ENCODE measurements around the gene AKT1S1. TPM values are rescaled to one million over a fixed set of nuclear protein-coding genes. Genes with fewer than 3 reads are reported as not detected.

The AKT1S1 gene
- total and polyA plus RNA-seq, 2 donors (not counting 1 experiment from before 2014, with no cell fraction given): 16.6 to 23.0 TPM

DNA sequence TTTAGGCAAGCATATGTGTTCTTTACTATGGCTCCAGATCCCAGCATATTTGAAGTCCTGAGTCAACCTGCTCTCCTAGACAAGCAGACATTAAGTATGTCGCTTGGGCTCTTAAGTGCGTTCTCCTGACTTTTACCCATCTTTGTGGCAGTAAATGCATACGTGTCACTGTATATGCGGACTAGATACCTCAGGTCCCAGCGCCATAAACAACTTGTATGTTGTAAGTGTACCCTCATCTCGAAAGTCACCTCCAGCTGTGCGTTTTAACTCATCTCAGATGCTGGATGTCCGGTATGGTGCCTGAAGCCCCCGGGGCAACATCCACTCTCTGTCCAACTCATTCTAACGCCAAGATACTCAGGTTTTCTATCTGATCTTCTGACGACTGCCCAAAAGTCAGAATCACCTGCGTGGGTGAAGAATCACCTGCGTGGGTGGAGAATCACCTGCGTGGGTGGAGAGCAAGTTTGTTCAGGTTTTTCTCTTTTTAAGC is 24.5 kb downstream of the AKT1S1 start:
- Histone ChIP-seq H3K4me3 (ENCODE audit: control extremely low read depth in 1 of 5, extremely low read depth in 1 of 5, insufficient read depth in 1 of 5, low read depth in 2 of 5, low read length in 4 of 5) (peak overlapping the region in 1 of 5 experiments; percentile 89), H4K20me1 (ENCODE audit: control insufficient read depth, insufficient read depth, low read length, poor library complexity, severe bottlenecking) (peaks cover 61% of the 10 kb centered on the region), H3K27ac (ENCODE audit: low read length in 2 of 2) (no peak overlapping the region), H2AFZ (ENCODE audit: insufficient read depth, low read depth, low read length, poor library complexity, severe bottlenecking) (no peak overlapping the region), H3K4me1 (ENCODE audit: control insufficient read depth in 2 of 2, insufficient read depth in 2 of 2, low read length in 2 of 2) (peaks cover 29 to 44% of the 10 kb centered on the region in 2 donors), H3K4me2 (replicated peaks; ENCODE audit: low read depth, low read length, poor library complexity, severe bottlenecking) (peak overlapping the region; percentile 83), H3K9me3 (ENCODE audit: control extremely low read depth in 1 of 3, control insufficient read depth in 2 of 3, insufficient read depth in 1 of 3, low read length in 2 of 3) (peaks cover 0 to 6% (median 0%) of the 10 kb centered on the region in 3 donors), H3K79me2 (ENCODE audit: control insufficient read depth, insufficient read depth, low read length) (peaks cover 35% of the 10 kb centered on the region), H3K27me3 (replicated peaks in 1 of 4; ENCODE audit: control extremely low read depth in 1 of 4, control insufficient read depth in 3 of 4, insufficient read depth in 4 of 4, low read length in 3 of 4) (no peaks in the 10 kb centered on the region), H3K9ac (ENCODE audit: low read length) (no peak overlapping the region), H3K36me3 (replicated peaks in 1 of 2; ENCODE audit: control extremely low read depth in 1 of 2, control insufficient read depth in 1 of 2, extremely low read depth in 1 of 2, insufficient read depth in 2 of 2, low read length in 1 of 2) (peaks cover 0 to 23% of the 10 kb centered on the region in 2 experiments)
- 97% methylated on average over 7 of the region's 14 CpGs for WGBS (ENCODE audit: insufficient coverage)
- peak; percentile 27 for DNase-seq
- peaks cover 41% of the 10 kb centered on the region for H3K4me1 Mint-ChIP-seq
- peak overlapping the region; percentile 78 for H3K27ac Mint-ChIP-seq
- H3K9me3 Mint-ChIP-seq (ENCODE audit: insufficient read depth): no peaks in the 10 kb centered on the region
- intact Hi-C loops (cut with micrococcal nuclease): no loop called here
- H3K4me3 Mint-ChIP-seq: peak overlapping the region; percentile 85
- ChIA-PET CTCF (interaction anchor here (0.7 to 1.1 kb wide), 2 partner anchors 43 to 1544 kb away, joined by 3 read pairs; no protein-coding TSS in a partner anchor), POLR2A (interaction anchor here (1.0 to 4.8 kb wide), 4 partner anchors 8 to 24 kb away, joined by 3 to 40 read pairs (median 14); partner anchors contain the start of genes AKT1S1, PNKP and TBC1D17)
- ATAC-seq (ENCODE audit: low read depth): no peak
- no peaks in the 10 kb centered on the region for H3K27me3 Mint-ChIP-seq
- TF ChIP-seq EZH2 (IDR thresholded peaks at IDR 0.05; ENCODE audit: borderline replicate concordance, insufficient read depth, low read depth, low read length, poor library complexity, severe bottlenecking): no peak
- TF ChIP-seq, protein P1, sequence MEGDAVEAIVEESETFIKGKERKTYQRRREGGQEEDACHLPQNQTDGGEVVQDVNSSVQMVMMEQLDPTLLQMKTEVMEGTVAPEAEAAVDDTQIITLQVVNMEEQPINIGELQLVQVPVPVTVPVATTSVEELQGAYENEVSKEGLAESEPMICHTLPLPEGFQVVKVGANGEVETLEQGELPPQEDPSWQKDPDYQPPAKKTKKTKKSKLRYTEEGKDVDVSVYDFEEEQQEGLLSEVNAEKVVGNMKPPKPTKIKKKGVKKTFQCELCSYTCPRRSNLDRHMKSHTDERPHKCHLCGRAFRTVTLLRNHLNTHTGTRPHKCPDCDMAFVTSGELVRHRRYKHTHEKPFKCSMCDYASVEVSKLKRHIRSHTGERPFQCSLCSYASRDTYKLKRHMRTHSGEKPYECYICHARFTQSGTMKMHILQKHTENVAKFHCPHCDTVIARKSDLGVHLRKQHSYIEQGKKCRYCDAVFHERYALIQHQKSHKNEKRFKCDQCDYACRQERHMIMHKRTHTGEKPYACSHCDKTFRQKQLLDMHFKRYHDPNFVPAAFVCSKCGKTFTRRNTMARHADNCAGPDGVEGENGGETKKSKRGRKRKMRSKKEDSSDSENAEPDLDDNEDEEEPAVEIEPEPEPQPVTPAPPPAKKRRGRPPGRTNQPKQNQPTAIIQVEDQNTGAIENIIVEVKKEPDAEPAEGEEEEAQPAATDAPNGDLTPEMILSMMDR (IDR thresholded peaks at IDR 0.05): no peak
